HPDE6-E6E7 (cell line): ENCODE measurements around the gene ZDHHC9.
A peak's percentile ranks its signal among the peaks of the same experiment; 100 is the strongest.
"Not testable (repeated sequence)": the region's sequence is repeated elsewhere in the genome, so short reads cannot be mapped to it uniquely, and the experiment has no call there.

Source experiments
- DNase-seq: peaks from one replicate; pipeline ENCODE4 v3.0.0; 2011; ENCODE audit warnings: missing footprints; ENCODE audit errors: extremely low spot score

The ZDHHC9 gene

DNA sequence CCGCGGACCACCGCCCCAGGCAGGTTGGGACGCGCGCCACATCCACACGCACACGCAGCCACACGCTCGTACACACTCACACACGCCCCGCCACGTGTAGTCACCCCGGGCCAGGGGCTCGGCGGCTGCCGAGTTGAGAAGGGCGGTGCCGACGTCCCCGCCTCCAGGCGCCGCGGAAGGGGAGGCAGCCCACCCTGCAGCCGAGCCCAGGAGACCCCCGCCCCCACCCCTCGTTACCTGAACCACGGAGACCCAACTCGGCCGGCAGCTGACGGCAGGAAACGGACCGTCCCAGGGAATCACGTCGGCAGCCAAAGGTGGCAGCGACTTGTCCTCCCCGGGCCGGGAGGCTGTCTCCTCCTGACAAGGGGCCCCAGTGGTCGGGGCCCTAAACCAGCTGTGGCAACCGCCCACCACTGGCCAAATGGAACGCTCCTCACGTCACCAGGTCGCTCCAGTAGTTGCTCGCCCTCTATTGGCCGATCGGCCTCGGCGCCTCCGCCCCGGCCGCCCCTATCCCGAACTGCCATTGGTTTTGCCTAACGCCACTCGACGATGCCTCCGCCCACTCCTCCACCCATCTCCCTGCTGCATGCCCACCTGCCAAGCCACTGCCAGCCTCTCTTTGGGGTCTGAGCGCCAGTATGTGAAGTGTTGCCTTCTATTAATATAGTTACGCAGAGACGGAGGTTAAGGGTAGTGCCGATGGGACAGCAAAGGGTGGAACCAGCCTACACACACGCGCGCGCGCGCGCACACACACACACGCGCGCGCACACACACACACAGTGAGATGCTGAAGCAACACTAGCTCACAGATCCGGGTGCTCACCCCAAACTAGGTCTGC, at the start of gene ZDHHC9:
TSS of gene ZDHHC9 (minus strand) at position 428 of the 848 bp plus-strand sequence. CDS start 1,941 bp downstream, outside the sequence.
- DNase-seq: peak; percentile 68

DNA sequence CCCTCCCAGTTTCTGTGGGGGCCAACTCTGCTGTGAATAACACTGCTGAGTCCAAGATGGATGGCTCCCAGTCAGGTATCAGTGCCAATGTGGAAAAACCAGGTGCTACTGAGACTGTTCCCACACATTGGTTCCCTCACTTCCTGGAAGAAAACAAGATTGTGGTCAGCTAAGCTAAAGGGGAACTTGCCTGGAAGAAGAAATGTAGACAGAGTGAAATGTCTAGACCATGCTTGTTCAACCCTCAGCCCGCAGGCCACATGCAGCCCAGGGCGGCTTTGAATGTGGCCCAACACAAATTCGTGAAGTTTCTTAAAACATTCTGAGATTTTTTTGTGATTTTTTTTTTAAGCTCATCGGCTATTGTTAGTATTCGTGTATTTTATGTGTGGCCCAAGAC, 33.7 kb upstream of the ZDHHC9 start:
- DNase-seq: no peak

- DNase-seq: no peak
Measured at GRCh38 chrX:129876771-129877305, 33.2 kb upstream of the ZDHHC9 start.

DNA sequence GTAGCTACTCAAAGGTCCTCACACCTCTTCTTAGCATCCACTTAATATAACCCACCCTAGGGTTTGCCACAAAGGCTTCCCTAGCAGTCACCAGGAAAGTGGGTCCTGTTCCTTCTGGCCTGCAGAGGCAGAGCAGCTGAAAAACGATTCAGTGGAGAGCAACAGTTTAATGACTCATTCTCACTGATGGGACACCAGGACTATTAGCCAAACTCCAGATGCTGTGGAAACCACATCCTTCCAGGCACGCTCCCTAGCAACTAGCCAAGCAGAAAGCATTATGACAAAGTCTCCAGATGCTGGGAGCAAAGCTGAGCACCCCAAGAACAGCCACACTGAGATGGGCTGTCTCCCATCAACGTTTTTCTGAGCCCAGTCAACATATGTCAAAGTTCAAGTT, 32.0 kb upstream of the ZDHHC9 start:
- DNase-seq: no peak

GRCh38 chrX:129872524-129872923, 28.8 kb upstream of the ZDHHC9 start:
- DNase-seq: no peak

GRCh38 chrX:129866321-129866720, 22.6 kb upstream of the ZDHHC9 start:
- not testable (repeated sequence) for DNase-seq

- DNase-seq: not testable (repeated sequence)
Measured at GRCh38 chrX:129859134-129859533, 15.4 kb upstream of the ZDHHC9 start.

DNA sequence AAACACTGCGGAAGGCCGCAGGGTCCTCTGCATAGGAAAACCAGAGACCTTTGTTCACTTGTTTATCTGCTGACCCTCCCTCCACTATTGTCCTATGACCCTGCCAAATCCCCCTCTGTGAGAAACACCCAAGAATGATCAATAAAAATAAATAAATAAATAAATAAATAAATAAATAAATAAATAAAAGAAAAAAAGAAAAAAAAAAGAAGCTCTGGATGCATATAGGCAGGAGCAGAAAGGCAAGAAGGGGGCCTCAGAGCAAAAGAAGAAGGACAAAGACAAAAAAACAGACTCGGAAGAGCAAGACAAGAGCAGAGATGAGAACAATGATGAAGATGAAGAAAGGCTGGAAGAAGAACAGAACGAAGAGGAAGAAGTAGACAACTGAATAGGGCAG, 8.1 kb upstream of the ZDHHC9 start:
- not testable (repeated sequence) for DNase-seq

- no peak for DNase-seq
Measured at GRCh38 chrX:129846716-129847115, 3.0 kb upstream of the ZDHHC9 start.

DNA sequence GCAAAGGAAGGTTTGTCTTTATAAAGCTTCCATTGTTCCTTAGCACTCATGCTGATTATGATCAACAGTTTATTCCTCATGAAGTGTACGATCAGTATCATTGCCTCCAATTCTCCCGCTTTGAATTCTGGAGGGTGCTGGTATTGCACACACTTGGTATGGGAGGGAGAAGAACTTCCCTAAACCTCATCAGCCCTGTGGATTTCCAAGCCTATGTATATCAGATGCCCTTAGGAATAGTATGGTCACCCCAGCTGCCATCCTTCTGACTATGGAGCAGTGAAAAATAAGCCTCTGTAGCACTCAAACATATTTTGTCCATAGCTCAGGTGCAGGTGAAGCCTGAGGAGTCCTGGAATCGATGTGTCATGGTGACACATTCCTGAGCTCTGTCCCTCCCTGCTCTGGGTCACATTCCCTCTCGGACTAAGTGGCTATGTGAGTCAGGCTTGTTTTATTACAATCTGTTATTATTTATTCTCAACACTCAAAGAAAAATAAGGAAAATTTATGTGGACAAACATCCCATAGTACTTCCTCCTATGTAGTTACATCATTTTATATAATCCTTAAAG, 2.0 kb upstream of the ZDHHC9 start:
- DNase-seq: no peak

GRCh38 chrX:129843209-129843458, 552 bp downstream of the ZDHHC9 start:
- no peak for DNase-seq

DNA sequence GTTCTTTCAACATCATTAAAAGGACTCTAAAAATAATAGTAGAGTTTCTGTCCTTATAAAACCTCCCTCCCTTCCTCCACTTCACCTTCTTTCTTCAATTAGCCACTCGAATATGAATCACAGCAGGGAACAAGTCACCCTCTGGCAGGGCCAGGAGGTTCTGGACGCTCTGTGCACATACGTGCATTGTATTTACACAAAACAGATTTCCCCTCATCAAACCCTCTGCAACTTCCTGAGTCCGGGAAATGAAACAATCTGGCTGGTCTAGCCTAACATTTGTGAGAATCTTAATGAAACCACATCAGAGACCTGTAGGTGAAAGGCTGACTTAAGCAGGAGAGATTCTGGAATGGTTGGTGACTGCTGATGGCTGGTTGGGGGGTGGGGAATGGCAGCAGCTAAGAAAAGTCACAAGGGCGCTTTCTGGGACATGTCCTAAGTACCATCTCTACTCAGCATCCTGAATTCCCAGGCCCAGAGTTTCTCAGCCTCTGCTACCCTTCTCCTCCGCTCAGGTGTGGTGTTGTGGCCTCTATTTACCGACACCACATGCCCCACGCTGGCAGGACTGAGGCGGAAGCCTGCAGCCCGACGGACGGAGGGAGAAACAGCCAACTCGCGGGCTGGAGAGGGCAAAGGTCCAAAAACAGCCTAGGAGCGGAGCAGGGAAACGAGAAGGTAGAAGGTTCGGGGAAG, 1.0 kb downstream of the ZDHHC9 start:
- DNase-seq: no peak

DNA sequence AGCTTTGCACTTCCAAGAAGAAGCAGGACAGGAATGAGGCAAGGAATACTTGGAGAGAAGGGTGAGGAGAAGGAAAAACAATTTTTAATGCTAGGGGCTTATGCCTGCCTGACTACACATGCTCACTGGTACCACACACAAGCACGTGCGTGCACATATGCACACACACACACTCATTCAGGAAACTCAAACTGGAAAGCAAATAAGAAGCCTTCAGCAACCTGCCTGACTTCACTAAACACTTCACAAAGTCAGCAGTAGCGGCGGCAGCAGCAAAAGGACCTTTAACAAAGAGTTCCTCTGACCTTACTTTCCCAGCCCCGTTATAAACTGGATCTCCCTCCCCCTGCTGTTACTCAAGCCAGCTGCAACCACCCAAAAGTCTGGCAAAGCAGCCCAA, 3.3 kb downstream of the ZDHHC9 start:
- no peak for DNase-seq

DNA sequence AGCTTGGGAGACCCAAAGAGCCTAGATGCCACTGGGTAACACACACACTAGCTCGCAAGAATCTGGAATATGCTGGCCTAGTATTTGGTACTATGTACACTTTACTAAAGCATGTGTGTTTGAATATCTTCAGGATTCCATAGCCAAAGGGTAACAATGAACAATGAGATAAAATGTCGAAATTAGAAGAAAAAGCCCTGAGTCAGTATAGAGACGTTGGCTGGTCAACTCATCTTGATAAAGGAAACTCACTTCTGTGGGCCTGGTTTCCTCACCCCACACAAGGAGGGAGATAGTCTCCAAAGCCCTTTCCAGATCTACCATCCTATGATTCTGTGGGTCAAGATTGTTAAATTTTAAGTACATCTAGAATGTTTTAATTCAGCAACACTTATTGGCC, 6.9 kb downstream of the ZDHHC9 start:
- DNase-seq: no peak

DNA sequence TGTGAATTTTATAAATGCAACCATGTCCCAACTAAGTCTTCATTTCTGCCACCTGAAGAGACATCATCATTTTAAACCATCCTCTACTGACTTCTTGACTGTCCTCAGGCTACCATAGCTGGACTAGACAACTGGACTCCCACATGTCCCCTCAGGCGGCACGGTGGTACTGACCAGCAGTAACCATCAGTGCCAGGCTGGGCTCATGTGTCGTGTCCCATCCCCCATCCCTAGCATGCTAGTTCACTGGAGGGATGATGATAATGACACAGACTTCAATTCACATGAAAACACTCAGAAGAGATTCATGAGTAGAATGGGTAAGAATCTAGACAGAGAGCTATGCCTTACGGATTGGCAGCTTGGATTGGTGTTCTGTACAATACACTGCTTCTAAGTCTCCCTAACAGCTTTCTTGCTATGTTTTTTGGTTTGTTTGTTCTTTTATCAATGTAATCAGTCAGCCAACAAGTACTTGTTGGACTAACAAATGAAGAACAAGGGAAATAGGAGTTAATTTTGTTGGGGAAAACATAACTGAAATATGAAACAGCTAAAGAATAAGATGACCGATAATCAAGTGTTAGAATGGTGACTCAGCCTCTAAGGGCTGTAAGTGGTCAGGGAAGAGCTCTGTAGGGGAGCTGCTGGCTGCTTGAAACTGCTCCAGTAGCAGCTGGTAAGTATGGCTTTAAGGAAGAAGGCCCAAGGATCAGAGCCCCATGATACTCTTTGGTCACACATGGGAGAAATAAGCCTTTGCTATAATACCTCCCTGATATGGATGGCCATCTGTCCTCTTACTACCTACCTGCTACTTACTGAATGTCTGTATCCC, 10.3 kb downstream of the ZDHHC9 start:
- no peak for DNase-seq

GRCh38 chrX:129831091-129831885, 12.4 kb downstream of the ZDHHC9 start:
- no peak for DNase-seq

DNA sequence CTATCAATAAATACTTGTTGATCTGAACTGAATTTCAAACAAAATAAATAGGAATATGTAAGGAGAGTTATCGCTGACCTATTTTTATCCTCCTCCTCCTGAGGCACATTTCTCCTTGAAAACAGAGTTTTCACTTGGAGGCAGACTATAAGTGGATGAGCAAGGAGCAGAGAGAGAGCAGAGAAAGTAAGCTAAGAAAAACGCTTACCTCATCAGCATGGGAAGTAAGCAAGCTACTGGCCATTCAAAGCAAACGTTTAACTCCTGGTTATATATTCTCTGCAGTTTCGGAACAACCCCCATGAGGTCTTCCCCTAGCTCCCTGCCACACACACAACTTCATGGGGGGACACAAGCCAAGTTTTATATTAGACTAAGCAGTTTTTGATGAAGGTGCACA, 13.2 kb downstream of the ZDHHC9 start:
- no peak for DNase-seq

DNA sequence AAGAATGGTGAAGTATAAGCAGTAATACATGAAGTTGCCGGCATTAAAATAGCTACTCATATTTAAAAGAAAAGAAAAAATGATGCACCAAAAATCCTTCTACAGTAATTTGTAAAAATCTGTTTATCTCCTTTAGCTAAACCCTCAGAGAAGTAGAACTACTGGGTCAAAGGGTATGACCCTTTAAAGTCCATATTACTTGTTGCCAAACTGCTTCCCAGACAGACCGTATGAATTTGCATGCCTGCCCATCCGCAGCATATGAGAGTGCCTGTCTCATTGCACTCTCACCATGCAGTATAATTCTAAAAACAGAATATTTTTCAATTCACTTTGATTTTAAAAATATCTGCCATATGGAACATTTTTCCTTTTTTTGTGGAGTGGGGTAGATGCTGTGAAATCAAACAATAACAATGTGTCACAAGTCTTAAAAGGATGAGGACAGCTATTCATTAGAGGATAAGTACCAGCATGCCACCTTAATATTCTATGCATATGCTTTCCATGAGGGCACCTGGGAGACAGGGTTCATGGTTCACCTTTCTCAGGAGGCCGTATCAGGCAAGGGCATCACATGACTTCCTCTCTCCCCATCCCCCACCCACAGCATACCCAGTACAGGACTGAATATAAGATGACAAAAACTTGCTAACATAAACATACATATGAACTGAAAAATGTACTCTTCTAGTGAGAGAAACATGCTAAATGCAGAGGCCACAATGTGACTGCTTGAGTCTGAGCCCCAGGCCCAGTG, 17.8 kb downstream of the ZDHHC9 start:
- no peak for DNase-seq

- no peak for DNase-seq
Measured at GRCh38 chrX:129824620-129825019, 19.1 kb downstream of the ZDHHC9 start.

DNA sequence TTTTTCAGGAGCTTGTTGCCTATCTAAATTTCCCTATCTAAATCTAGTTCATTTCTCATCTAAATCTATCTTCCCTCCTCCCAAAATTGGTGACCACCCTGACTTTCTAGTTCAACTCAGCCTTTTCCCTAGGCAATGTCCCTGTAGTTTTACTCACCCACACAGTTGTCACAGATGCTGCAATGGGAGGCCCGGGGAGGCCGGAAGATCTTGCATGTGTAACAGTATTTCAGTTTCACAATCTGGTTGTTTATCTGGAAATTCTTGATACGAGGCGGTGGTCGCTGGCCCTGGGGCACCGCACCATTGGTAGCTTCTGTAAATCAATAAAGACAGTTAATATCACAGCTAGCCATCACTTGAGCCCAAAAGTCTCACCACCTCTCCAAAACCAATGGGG, 20.2 kb downstream of the ZDHHC9 start:
- no peak for DNase-seq
